GM21390 (cell line): ENCODE measurements around the gene HCAR3.
"Not testable (repeated sequence)": the region's sequence is repeated elsewhere in the genome, so short reads cannot be mapped to it uniquely, and the experiment has no call there.

Source experiments
- ATAC-seq: cut with Tn5 transposase; IDR thresholded peaks from one replicate; pipeline ENCODE4 v1.9.1; 2021; ENCODE audit not compliant: unreplicated experiment

HCAR3 gene

DNA sequence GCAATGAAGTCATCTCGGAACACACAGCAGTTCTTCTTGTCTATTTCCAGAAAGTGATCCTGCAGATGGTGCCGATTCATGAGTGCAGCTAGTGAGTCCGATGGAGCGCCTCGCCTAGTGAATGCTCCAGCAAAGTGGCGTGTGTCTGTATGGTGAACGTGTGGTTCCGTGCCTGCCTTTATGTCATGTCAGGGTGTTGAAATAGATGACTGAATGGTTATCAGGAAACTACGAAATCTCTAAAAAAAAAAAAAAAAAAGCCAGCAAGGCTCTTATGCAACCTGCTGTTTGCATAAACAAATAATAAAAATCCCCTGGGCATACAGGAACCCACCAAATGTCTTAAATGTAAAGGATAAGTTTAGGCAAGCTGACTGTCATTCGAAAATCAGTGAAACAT lies at the start of gene HCAR3:
Gene HCAR3, minus strand, starts transcription at position 154 of the 400 bp plus-strand sequence. Its CDS starts 74 bp downstream, at position 80.
- not testable (repeated sequence) for ATAC-seq

- no peak for ATAC-seq
Measured at GRCh38 chr12:122757568-122757967, 41.0 kb upstream of the HCAR3 start.

DNA sequence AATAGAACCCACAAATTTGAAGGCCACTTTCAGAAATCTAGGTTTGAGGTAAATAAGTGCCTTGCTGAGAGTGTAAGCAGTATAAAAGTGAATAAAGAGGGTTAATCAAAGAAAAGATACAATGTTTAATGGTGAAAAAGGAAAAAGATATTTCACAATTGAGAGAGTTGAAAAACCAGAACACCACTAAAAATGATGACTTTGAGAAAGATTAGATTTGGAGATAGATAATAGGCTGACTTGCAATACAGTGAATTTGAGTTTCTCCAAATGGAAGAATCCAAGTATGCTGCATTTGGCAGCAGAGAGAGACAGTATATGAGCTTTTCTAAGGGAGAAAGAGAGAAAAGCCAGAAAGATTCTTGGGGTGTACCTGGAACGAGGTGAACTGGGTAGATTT lies 38.2 kb upstream of the HCAR3 start:
- ATAC-seq, result no peak

- ATAC-seq, result no peak
Measured at GRCh38 chr12:122753319-122753650, 36.7 kb upstream of the HCAR3 start.

DNA sequence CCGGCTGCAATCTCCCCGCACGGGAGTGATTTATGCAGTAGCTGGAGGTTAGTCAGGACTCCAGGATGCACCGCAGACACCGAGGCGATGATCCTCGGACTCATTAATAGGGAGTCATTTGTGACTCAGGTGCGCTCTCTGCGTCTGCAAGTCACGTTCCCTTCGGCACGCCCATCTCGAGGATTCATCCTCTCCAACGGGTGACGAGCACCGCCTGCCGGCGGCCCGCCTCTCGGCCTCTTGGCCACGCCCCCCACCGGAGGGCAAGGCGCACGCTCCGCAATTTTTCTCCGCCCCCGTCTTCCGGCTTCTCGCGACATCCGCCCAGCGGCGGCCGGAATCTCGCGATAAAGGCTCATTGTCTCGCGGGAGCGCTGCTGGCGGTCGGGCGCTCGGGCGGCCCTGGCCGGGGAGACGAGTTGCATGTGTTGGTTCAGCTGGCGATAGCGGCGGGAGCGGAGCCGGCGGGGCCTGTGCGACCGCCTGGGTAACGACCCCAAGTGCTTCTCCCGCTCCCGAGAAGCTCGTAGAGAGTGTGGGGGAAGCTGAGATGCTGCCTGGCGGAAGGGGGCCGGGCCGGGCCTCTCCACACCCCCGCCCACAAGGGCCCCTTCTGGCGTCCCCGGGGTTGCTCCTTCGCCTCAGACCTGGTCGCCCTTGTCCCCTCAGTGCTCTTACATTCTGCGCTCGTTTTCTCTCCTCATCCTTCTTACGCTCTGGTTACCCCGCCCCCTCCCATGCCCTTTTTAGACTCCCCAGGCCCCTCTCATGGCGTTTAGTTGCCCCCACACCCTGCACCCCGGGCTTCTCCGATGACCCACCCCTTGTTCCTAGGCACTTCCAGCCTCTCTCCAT lies 36.1 kb upstream of the HCAR3 start, which contains the start of gene DENR:
Gene DENR, plus strand, starts transcription at position 361 of the 855 bp plus-strand sequence. CDS start 878 bp downstream, outside the sequence.
- ATAC-seq, result peak; percentile 91

GRCh38 chr12:122750781-122751515 lies 34.3 kb upstream of the HCAR3 start:
- ATAC-seq, result not testable (repeated sequence)

DNA sequence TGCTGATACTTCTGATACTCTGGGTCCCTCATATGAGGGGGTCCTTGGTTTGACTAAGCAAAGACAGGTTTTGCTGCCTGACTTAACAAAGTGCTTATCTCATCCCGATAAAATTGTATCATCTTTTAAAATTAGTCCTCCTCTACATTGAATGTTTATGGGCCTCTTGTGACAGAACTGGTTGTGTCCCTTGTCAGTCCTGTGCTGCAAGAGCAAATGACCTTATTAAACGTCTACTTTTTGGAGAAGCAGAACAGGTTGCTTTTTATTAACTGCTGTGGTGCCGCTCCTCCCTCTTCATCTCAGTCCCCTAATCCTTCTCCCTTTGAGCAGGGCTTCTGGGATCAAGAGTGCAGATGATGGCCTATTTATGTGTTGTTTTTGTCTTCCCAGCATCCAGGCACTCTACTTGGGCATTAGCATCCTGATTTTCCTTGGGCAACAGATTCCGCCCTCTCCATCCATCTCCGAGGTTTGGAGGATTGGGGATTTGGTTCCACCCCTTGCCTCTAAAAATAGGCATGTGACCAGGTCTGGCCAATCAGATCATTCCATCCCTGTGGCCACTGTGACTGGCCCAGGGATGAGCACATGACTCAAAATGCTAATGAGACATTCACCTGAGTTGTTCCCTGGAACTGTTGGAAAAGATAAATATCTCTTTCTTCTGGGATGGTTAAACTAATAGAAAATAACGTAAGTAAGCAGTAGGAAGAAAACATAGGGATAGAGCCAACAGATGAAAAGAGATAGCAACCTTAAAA lies 33.1 kb upstream of the HCAR3 start:
- no peak for ATAC-seq

DNA sequence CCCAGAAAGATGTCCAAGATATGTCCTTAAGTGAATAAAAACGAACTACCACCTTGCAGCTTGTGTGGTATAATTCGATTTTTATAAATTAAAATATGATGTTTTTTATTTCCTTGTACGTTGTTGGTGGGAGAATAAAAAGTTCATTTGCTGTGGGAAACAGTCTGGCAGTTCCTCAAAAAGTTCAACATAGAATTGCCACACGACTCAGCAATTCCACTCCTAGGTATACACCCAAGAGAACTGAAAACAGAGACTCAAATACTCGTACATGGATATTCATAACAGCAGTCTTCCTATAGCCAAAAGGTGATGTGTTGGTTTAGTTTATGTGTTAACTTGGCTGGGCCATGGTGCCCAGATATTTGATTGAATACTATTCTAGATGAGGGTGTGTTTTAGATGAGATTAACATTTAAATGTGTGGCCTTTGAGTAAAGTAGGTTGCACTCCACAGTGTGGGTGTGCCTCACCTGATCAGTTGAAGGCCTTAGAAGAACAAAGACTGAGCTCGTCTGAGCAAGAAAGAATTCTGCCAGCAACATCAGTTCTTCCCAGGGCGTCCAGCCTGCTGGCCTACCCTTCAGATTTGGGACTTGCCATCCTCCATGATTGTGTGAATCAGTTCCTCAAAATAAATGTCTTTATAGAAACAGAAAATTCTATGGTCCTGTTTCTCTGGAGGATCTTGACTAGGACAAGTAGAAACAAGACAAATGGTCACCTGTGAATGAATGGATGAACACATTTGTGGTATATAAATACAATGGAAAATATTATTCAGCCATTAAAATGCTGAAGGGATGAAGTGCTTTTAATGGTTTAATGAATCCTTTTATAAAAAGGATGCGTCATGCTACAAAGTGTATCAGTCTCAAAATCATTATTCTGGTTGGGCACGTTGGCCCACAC lies 30.9 kb upstream of the HCAR3 start:
- no peak for ATAC-seq

- ATAC-seq, result no peak
Measured at GRCh38 chr12:122743895-122744525, 27.4 kb upstream of the HCAR3 start.

- no peak for ATAC-seq
Measured at GRCh38 chr12:122740351-122740750, 23.7 kb upstream of the HCAR3 start.

- ATAC-seq, result no peak
Measured at GRCh38 chr12:122738571-122738970, 22.0 kb upstream of the HCAR3 start.

DNA sequence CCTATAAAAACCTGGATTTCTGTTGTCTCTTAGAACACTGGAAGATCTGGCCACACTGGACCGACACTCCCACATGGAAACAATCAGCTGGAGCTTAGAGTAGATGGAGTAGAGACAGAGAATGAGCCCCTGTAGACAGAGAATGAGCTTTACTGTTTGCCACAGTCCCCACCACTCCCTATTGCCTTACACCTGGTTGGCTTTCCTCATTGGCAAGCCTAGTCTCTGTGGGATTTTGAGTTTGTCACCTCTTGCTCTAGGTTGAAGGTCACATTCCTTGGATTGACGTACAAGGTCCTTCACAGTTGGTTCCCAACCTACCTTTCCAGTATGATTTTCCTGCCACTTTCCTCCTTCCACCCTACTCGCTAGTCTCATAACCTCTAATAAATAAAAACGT lies 16.0 kb upstream of the HCAR3 start:
- ATAC-seq, result no peak

DNA sequence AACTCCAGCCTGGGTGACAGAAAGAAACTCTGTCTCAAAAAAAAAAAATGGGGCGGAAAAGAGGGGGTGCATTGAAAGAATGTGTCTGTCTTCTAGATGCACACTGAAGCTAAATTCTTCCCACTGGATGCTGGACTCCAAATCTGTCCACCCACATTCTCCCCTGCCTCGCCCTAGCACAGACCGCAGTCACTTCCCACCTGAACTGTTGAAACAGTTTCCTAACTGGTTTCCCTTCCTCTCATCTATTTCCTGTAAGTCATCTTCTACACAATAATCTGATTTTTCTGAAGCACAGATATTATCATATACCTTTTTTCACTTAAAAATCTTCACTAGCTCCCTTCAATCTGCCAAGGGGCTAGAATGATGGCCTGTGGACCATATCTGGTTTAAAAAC lies 15.6 kb upstream of the HCAR3 start:
- no peak for ATAC-seq

DNA sequence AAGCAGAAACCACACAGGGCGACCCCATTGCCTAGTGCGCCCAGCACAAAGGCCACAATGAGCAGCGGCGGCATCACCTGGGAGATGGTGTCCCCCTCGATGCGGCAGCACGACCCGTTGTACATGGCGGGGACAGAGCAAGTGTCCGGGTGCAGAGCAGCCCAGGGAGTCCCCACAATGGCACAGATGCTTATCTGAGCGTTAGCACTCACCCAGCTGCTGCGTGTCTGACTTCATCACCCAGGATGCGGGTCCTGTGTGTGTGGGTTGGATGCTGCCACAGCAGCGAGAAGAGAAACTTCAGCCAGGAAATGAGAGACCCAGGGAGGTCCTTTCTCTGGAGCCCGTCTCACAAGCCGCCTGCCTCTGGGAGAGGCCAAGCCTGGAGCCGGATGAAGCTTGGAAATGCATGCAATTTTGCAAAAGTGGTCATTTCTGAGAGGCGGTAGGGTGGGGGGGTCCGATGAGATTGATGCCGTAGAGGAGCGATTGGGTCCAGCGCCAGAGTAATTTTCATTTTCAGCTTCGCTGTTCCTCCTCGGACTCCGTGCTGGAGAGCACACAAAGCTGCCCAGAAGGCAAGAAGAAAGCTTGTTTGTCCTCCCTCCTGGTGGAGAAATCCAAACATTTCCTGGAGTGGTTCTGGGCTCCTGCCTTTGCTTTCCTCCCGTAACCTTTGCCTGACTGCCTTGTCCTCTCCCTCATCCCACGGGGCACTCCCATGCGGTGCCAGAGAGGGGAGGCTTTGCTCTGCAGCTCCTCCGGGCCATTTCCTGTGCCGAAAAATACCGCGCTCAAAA lies 13.8 kb upstream of the HCAR3 start, which contains the start of gene HCAR1:
Gene HCAR1, minus strand, starts transcription at position 630 of the 800 bp plus-strand sequence. Its CDS starts 505 bp downstream, at position 125.
- no peak for ATAC-seq

DNA sequence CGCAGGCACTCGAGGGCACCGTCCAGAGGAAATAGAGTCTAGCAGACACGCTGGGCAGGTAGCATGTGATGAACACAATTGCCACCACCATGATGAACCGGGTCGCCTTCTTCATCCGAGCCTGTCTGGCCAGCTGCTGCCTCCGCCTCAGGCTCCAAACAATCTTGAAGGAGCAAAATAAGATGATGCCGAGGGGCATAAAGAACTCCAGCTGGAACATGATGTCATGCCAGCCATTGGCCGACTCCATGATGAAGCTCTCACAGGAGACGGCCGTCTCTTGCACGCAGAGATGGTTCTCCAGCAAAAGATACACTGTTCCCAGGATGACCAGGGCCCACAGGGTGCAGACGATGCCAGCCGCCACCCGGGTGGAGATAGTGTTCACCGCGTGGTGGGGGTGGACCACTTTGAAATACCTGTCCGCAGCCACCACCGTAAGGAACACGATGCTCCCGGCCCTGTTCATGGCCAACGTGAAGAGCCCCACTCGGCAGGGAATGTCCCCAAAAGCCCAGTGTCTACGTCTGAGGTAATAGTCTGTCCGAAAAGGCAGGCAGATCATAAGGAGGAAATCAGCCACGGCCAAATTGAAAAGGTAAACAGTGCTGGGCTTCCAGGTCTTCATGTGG lies 13.1 kb upstream of the HCAR3 start:
- ATAC-seq, result no peak

DNA sequence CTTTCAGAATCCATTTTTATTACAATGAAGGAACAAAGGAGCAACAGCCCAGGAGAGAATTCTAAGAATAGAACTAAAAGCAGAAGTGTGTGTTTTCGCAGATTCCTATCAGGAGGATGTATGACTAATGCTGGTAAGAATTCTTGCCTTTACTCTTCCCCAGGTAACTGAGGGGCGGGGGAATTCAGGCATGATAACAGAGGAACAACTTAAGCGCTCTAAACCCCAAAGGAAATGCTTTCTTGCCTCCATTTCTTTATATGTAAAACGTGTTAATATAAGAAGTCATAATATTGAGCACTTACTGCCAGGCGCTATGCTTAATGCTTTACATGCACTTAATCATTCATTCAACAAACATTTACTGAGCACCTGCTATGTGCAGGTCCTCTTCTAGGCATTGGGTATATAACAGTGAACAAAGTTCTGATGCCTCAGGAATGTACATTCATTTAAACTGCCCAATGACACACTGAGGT lies 9.5 kb upstream of the HCAR3 start:
- peak; percentile 37 for ATAC-seq

- ATAC-seq, result no peak
Measured at GRCh38 chr12:122725452-122726079, 9.0 kb upstream of the HCAR3 start.
